ENCODE measurements around the gene ANTKMT. TPM values are rescaled to one million over a fixed set of nuclear protein-coding genes. Genes with fewer than 3 reads are reported as not detected.

The ANTKMT gene
- total and polyA plus RNA-seq, 2 of the 8 experiments (the other 6 are each of a cell fraction or from before 2014, with no cell fraction given), result 26.5 to 26.6 TPM

GRCh38 chr16:765488-765865 lies 44.5 kb downstream of the ANTKMT start (continued):
- TF ChIP-seq SP4 (IDR thresholded peaks at IDR 0.05; ENCODE audit: low read length), result no peak
- TF ChIP-seq RNF2 (IDR thresholded peaks at IDR 0.05; ENCODE audit: borderline replicate concordance, low read depth, low read length, missing control alignments, poor library complexity, severe bottlenecking), result no peak
- no peak for TF ChIP-seq MAX (IDR thresholded peaks at IDR 0.05)
- TF ChIP-seq SUZ12 (IDR thresholded peaks at IDR 0.05; ENCODE audit: low read length), result no peak
